ENCODE results near the gene XKR3.
"Not testable (repeated sequence)": the region's sequence is repeated elsewhere in the genome, so short reads cannot be mapped to it uniquely, and the experiment has no call there.

XKR3 gene

GRCh38 chr22:16804882-16805281, 20.3 kb downstream of the XKR3 start:
- no peak for DNase-seq

GRCh38 chr22:16803255-16803917, 21.8 kb downstream of the XKR3 start:
- no peak for DNase-seq

- no peak for DNase-seq
Observed at GRCh38 chr22:16801571-16801970, 23.6 kb downstream of the XKR3 start.

GRCh38 chr22:16801088-16801487, 24.1 kb downstream of the XKR3 start:
- no peak for DNase-seq

- DNase-seq, result no peak
Observed at GRCh38 chr22:16800358-16800757, 24.9 kb downstream of the XKR3 start.

- not testable (repeated sequence) for DNase-seq
Observed at GRCh38 chr22:16795504-16795903, 29.7 kb downstream of the XKR3 start.

GRCh38 chr22:16793831-16794230, 31.4 kb downstream of the XKR3 start:
- DNase-seq, result no peak

GRCh38 chr22:16789860-16790493, 35.2 kb downstream of the XKR3 start:
- DNase-seq, result no peak

GRCh38 chr22:16783930-16784354, 41.3 kb downstream of the XKR3 start:
- DNase-seq, result no peak

GRCh38 chr22:16783453-16783852, 41.8 kb downstream of the XKR3 start:
- no peak for DNase-seq

GRCh38 chr22:16781764-16782329, 43.4 kb downstream of the XKR3 start:
- DNase-seq, result no peak

GRCh38 chr22:16781074-16781763, 44.0 kb downstream of the XKR3 start:
- no peak for DNase-seq

GRCh38 chr22:16777284-16777924, 47.8 kb downstream of the XKR3 start:
- DNase-seq, result no peak

- DNase-seq, result no peak
Observed at GRCh38 chr22:16776080-16776479, 49.1 kb downstream of the XKR3 start.

- no peak for DNase-seq
Observed at GRCh38 chr22:16774911-16775500, 50.2 kb downstream of the XKR3 start.

- not testable (repeated sequence) for DNase-seq
Observed at GRCh38 chr22:16771569-16771968, 53.6 kb downstream of the XKR3 start.

GRCh38 chr22:16767927-16768326, 57.3 kb downstream of the XKR3 start:
- DNase-seq, result not testable (repeated sequence)

GRCh38 chr22:16762224-16762623, 63.0 kb downstream of the XKR3 start:
- not testable (repeated sequence) for DNase-seq

- DNase-seq, result not testable (repeated sequence)
Observed at GRCh38 chr22:16760416-16760815, 64.8 kb downstream of the XKR3 start.

GRCh38 chr22:16749282-16749681, 75.9 kb downstream of the XKR3 start:
- DNase-seq, result not testable (repeated sequence)

- not testable (repeated sequence) for DNase-seq
Observed at GRCh38 chr22:16748160-16748929, 76.9 kb downstream of the XKR3 start.
